ENCODE data around the gene SLC35D1.

SLC35D1 gene

GRCh38 chr1:67020765-67021164 lies 33.2 kb downstream of the SLC35D1 start:
- H3K27ac ChIP-seq = no peak overlapping the region
- TF ChIP-seq, protein P1, sequence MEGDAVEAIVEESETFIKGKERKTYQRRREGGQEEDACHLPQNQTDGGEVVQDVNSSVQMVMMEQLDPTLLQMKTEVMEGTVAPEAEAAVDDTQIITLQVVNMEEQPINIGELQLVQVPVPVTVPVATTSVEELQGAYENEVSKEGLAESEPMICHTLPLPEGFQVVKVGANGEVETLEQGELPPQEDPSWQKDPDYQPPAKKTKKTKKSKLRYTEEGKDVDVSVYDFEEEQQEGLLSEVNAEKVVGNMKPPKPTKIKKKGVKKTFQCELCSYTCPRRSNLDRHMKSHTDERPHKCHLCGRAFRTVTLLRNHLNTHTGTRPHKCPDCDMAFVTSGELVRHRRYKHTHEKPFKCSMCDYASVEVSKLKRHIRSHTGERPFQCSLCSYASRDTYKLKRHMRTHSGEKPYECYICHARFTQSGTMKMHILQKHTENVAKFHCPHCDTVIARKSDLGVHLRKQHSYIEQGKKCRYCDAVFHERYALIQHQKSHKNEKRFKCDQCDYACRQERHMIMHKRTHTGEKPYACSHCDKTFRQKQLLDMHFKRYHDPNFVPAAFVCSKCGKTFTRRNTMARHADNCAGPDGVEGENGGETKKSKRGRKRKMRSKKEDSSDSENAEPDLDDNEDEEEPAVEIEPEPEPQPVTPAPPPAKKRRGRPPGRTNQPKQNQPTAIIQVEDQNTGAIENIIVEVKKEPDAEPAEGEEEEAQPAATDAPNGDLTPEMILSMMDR (conservative IDR thresholded peaks at IDR 0.05) = no peak
- TF ChIP-seq ZFX (IDR thresholded peaks at IDR 0.05) = no peak

- no peak overlapping the region for H3K27ac ChIP-seq
- TF ChIP-seq, protein P1 (conservative IDR thresholded peaks at IDR 0.05) = no peak
- TF ChIP-seq ZFX (IDR thresholded peaks at IDR 0.05) = no peak
These were observed 33.6 kb downstream of the SLC35D1 start for GRCh38 chr1:67020304-67020703.

GRCh38 chr1:67019600-67020136 lies 34.3 kb downstream of the SLC35D1 start:
- no peak overlapping the region for H3K27ac ChIP-seq
- TF ChIP-seq, protein P1 (conservative IDR thresholded peaks at IDR 0.05) = no peak
- TF ChIP-seq ZFX (IDR thresholded peaks at IDR 0.05) = no peak

DNA sequence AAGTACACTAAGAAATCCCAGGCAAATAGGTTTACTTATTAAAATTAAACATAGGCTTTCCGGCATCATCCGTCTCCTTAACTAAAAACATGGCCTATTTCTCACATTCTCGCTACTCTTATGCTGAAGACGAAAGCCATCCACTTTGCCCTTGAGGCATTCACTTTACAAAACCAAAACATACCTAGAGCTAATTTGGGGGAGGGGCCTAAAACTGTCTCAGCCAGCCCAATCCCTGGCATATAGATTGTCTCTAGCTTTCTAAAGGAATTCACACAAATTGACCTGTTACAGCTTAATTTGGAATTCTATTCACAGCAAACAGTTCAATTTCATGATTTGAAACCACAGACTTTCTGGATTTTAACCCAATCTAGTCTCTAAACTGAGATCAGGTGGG lies 34.8 kb downstream of the SLC35D1 start:
- H3K27ac ChIP-seq = no peak overlapping the region
- TF ChIP-seq, protein P1 (conservative IDR thresholded peaks at IDR 0.05) = no peak
- TF ChIP-seq ZFX (IDR thresholded peaks at IDR 0.05) = no peak

GRCh38 chr1:67018574-67018973 lies 35.4 kb downstream of the SLC35D1 start:
- H3K27ac ChIP-seq = no peak overlapping the region
- TF ChIP-seq ZFX (IDR thresholded peaks at IDR 0.05) = no peak
- TF ChIP-seq, protein P1 (conservative IDR thresholded peaks at IDR 0.05) = no peak

GRCh38 chr1:67013573-67013972 lies 40.4 kb downstream of the SLC35D1 start:
- H3K27ac ChIP-seq = no peak overlapping the region
- TF ChIP-seq ZFX (IDR thresholded peaks at IDR 0.05) = no peak
- TF ChIP-seq, protein P1 (conservative IDR thresholded peaks at IDR 0.05) = no peak

DNA sequence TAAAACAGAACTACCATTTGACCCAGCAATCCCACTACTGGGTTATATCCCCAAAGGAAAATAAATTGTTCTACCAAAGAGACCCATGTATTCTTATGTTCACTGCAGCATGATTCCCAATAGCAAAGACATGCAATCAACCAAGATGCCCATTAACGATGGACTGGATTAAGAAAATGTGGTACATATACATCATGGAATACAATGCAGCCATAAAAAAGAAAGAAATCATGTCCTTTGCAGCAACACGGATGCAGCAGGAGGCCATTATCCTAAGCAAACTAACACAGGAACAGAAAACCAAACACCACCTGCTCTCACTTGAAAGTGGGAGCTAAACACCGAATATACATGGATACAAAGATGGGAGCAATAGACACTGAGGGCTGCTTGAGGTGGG lies 44.2 kb downstream of the SLC35D1 start:
- no peak overlapping the region for H3K27ac ChIP-seq
- TF ChIP-seq, protein P1 (conservative IDR thresholded peaks at IDR 0.05) = no peak
- no peak for TF ChIP-seq ZFX (IDR thresholded peaks at IDR 0.05)
